ENCODE data around the gene HDHD3. TPM values are rescaled to one million over a fixed set of nuclear protein-coding genes. Genes with fewer than 3 reads are reported as not detected.

HDHD3 gene
- total RNA-seq, 1 donor, result 7.2 TPM

DNA sequence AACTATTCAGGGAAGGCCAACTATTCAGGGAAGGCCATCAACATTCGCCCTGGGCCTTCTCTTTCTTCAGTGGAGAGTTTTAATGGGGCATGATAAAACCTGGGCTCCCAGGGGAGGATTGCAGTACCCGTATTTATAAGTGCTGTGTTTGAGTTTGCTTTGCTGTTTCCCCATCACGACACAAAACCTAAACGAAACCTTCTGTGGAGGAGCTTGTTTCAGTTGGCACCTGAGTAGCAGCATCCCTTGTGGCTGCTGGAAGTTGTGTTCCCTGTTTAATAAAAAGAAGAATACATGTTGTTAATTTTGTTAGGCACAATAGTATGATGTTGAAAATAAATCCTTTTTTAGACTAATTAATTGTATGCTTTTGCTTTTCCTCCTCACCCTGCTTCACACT is 45.0 kb downstream of the HDHD3 start:
- Histone ChIP-seq H3K4me2 (ENCODE audit: insufficient read depth, low read length) (no peak overlapping the region), H2AFZ (ENCODE audit: low read length) (no peak overlapping the region), H3K27ac (ENCODE audit: low read depth, low read length) (no peak overlapping the region), H3K79me2 (ENCODE audit: insufficient read depth, low read length) (no peaks in the 10 kb centered on the region), H4K20me1 (ENCODE audit: insufficient read depth, low read length) (no peaks in the 10 kb centered on the region), H3K9me3 (ENCODE audit: low read depth, low read length) (no peaks in the 10 kb centered on the region), H3K27me3 (ENCODE audit: insufficient read depth, low read length) (no peaks in the 10 kb centered on the region), H3K4me1 (ENCODE audit: insufficient read depth, low read length) (no peaks in the 10 kb centered on the region), H3K4me3 (ENCODE audit: insufficient read depth, low read length) (no peak overlapping the region), H3K36me3 (ENCODE audit: insufficient read depth, low read length) (no peaks in the 10 kb centered on the region)
- no peak for DNase-seq (ENCODE audit: insufficient read length, low spot score, missing footprints)
- TF ChIP-seq, protein P1, sequence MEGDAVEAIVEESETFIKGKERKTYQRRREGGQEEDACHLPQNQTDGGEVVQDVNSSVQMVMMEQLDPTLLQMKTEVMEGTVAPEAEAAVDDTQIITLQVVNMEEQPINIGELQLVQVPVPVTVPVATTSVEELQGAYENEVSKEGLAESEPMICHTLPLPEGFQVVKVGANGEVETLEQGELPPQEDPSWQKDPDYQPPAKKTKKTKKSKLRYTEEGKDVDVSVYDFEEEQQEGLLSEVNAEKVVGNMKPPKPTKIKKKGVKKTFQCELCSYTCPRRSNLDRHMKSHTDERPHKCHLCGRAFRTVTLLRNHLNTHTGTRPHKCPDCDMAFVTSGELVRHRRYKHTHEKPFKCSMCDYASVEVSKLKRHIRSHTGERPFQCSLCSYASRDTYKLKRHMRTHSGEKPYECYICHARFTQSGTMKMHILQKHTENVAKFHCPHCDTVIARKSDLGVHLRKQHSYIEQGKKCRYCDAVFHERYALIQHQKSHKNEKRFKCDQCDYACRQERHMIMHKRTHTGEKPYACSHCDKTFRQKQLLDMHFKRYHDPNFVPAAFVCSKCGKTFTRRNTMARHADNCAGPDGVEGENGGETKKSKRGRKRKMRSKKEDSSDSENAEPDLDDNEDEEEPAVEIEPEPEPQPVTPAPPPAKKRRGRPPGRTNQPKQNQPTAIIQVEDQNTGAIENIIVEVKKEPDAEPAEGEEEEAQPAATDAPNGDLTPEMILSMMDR (IDR thresholded peaks at IDR 0.05; ENCODE audit: extremely low read depth, low read depth, low read length), result no peak

DNA sequence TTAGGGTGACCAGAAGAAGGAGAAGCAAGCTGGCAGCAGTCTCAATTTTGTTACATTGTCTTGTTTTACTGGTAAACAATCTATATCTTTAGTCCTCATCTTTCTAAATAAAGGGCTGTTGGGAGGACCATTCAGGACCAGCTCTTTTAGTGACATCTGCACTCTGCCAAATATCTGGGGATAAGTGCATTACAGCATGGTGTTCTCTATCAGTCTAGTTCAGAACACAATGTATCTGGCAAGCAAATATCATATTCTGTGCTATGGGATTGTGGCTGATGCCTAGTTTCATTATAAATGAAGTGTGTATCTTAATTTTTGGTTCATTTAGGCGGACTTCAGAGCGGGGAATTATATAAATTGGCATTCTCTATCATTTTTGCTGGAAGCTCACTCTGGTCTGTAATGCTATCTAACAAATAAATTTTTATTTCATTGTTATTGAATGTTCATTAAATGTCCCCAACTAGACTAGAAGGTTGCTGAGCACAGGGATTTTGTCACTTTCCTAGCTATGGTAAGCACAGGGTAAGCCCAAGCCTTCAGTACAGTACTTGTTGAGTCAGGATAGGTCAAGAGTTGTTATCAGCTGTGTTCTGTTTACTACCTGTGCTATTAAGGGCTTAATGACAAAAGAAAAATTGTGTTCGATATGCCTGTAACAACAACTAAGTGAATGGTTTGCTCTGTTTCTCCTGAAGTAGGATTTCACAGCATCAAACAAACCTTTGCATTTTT is 48.6 kb downstream of the HDHD3 start:
- Histone ChIP-seq H3K27ac (ENCODE audit: low read depth, low read length) (no peak overlapping the region), H3K4me2 (ENCODE audit: insufficient read depth, low read length) (no peak overlapping the region), H4K20me1 (ENCODE audit: insufficient read depth, low read length) (no peaks in the 10 kb centered on the region), H2AFZ (ENCODE audit: low read length) (no peak overlapping the region), H3K9me3 (ENCODE audit: low read depth, low read length) (no peaks in the 10 kb centered on the region), H3K4me1 (ENCODE audit: insufficient read depth, low read length) (no peaks in the 10 kb centered on the region), H3K79me2 (ENCODE audit: insufficient read depth, low read length) (no peaks in the 10 kb centered on the region), H3K36me3 (ENCODE audit: insufficient read depth, low read length) (no peaks in the 10 kb centered on the region), H3K27me3 (ENCODE audit: insufficient read depth, low read length) (no peaks in the 10 kb centered on the region), H3K4me3 (ENCODE audit: insufficient read depth, low read length) (no peak overlapping the region)
- no peak for DNase-seq (ENCODE audit: insufficient read length, low spot score, missing footprints)
- TF ChIP-seq, protein P1 (IDR thresholded peaks at IDR 0.05; ENCODE audit: extremely low read depth, low read depth, low read length), result no peak

DNA sequence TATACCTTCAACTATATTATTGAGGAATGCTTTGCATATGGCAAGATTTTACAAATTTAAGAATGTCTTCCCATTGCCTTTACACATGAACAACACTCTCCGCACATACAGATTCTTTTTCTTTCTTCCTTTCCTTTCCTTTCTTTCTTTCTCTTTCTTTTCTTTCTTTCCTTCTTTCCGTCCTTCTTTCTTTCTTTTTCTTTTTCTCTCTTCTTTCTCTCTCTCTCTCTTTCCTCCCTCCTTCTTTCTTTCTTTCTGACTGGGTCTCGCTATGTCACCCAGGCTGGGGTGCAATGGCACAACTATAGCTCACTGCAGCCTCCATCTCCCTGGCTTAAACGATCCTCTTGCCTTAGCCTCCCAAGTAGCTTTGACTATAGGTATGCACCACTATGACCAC is 50.6 kb downstream of the HDHD3 start:
- Histone ChIP-seq H3K27ac (ENCODE audit: low read depth, low read length) (no peak overlapping the region), H3K79me2 (ENCODE audit: insufficient read depth, low read length) (no peaks in the 10 kb centered on the region), H3K4me2 (ENCODE audit: insufficient read depth, low read length) (no peak overlapping the region), H3K9me3 (ENCODE audit: low read depth, low read length) (no peaks in the 10 kb centered on the region), H4K20me1 (ENCODE audit: insufficient read depth, low read length) (no peaks in the 10 kb centered on the region), H2AFZ (ENCODE audit: low read length) (no peak overlapping the region), H3K4me1 (ENCODE audit: insufficient read depth, low read length) (no peaks in the 10 kb centered on the region), H3K27me3 (ENCODE audit: insufficient read depth, low read length) (no peaks in the 10 kb centered on the region), H3K36me3 (ENCODE audit: insufficient read depth, low read length) (no peaks in the 10 kb centered on the region), H3K4me3 (ENCODE audit: insufficient read depth, low read length) (no peak overlapping the region)
- DNase-seq (ENCODE audit: insufficient read length, low spot score, missing footprints), result no peak
- TF ChIP-seq, protein P1 (IDR thresholded peaks at IDR 0.05; ENCODE audit: extremely low read depth, low read depth, low read length), result no peak

Other genes with a start within 250 kb of the HDHD3 start
- 23.0 and 24.6 TPM in 2 replicates for gene SLC31A2, start 226.0 kb downstream of the HDHD3 start, total RNA-seq
- 29.8 and 31.8 TPM in 2 replicates for gene FKBP15, start 155.7 kb downstream of the HDHD3 start, total RNA-seq
- 45.2 and 53.0 TPM in 2 replicates for gene SLC31A1, start 155.4 kb downstream of the HDHD3 start, total RNA-seq
- 20.9 and 27.9 TPM in 2 replicates for gene CDC26, start 101.4 kb downstream of the HDHD3 start, total RNA-seq
- gene PRPF4, start 101.3 kb downstream of the HDHD3 start, total RNA-seq, result 18.1 and 21.8 TPM in 2 replicates
- gene RNF183, start 73.6 kb downstream of the HDHD3 start, total RNA-seq, result not detected in 2 replicates
- 1.4 and 2.4 TPM in 2 replicates for gene WDR31, start 36.7 kb downstream of the HDHD3 start, total RNA-seq
- not detected in 2 replicates for gene BSPRY, start 27.4 kb downstream of the HDHD3 start, total RNA-seq
- 23.9 and 26.8 TPM in 2 replicates for gene ALAD, start 24.3 kb upstream of the HDHD3 start, total RNA-seq
- 30.8 and 34.5 TPM in 2 replicates for gene POLE3, start 33.7 kb upstream of the HDHD3 start, total RNA-seq
- 0.36 and 0.88 TPM in 2 replicates for gene C9orf43, start 33.8 kb upstream of the HDHD3 start, total RNA-seq
- gene RGS3, start 86.7 kb upstream of the HDHD3 start, total RNA-seq, result 77.4 and 99.3 TPM in 2 replicates

All from osteoblast (primary cell).